ENCODE data around the gene ORM1.

ORM1 gene

GRCh38 chr9:114363424-114363823 lies 40.5 kb downstream of the ORM1 start:
- ChIA-PET CTCF (interaction anchor here (0.9 kb wide), 1 partner anchor 24 kb away, joined by 3 read pairs; no protein-coding TSS in a partner anchor), POLR2A (no interaction called here)
- DNase-seq (ENCODE audit: extremely low spot score) = no peak
- TF ChIP-seq FOXM1 (IDR thresholded peaks at IDR 0.05; ENCODE audit: borderline replicate concordance) (no peak), CTBP1 (IDR thresholded peaks at IDR 0.05; ENCODE audit: borderline replicate concordance) (no peak), ZNF384 (IDR thresholded peaks at IDR 0.05) (no peak), HDGF (IDR thresholded peaks at IDR 0.05; ENCODE audit: borderline replicate concordance) (no peak), ELF4 (IDR thresholded peaks at IDR 0.05) (no peak), SP1 (IDR thresholded peaks at IDR 0.05) (no peak), L3MBTL2 (conservative IDR thresholded peaks at IDR 0.05) (no peak), FOXK2 (IDR thresholded peaks at IDR 0.05) (no peak), TARDBP (IDR thresholded peaks at IDR 0.05) (no peak), SUZ12 (IDR thresholded peaks at IDR 0.05) (no peak), FOXA1 (IDR thresholded peaks at IDR 0.05) (no peak), LEF1 (IDR thresholded peaks at IDR 0.05; ENCODE audit: borderline replicate concordance) (no peak), BHLHE40 (IDR thresholded peaks at IDR 0.05; ENCODE audit: borderline replicate concordance) (no peak), NFRKB (IDR thresholded peaks at IDR 0.05) (no peak), PKNOX1 (IDR thresholded peaks at IDR 0.05) (no peak), ARNT (IDR thresholded peaks at IDR 0.05) (no peak)

DNA sequence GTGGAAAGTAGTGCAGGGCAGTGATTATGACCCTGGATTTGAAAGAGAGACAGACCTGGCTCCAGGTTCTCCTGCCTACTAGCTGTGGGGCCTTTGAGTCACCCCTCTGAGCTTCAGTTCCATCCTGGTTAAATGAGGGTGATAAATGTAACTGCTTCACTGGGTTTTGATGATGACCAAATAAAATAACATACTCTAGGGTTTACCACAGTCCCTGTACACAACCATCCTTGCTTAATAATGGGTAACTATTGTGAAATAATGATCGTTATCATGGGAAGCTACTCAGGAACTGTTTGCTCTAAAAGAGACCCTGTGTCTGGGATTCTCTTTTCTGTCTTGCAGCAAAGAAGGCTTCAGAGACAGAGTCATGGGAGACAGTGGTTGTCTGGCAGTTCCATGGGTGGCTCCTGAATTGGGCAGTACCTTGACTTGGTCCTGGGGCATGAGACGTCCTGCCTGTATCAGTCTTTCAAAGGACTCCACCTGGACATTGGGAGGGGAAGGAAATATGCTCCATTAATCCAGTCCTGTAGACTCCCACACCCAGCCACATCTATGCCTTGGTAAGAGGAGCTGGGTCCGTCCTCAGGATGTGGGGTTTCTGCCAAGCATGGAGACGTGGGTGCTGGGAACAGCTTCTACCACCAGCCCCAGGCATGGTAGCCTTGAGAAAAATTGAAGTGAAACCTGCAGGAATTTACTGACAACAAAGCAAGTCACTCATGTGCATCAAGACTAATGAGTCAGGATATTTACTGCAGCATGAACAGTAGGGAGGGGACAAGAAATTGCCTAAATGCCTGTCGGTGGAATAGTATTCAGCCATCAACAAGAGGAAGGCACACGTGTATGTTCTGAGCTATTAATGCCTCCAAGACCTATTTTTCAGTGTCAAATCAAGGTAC lies 41.5 kb downstream of the ORM1 start:
- TF ChIP-seq FOXA1 (IDR thresholded peaks at IDR 0.05) (no peak), HDGF (IDR thresholded peaks at IDR 0.05; ENCODE audit: borderline replicate concordance) (no peak), L3MBTL2 (conservative IDR thresholded peaks at IDR 0.05) (no peak), CTBP1 (IDR thresholded peaks at IDR 0.05; ENCODE audit: borderline replicate concordance) (no peak), FOXK2 (IDR thresholded peaks at IDR 0.05) (no peak), ELF4 (IDR thresholded peaks at IDR 0.05) (no peak), SP1 (IDR thresholded peaks at IDR 0.05) (no peak), ARNT (IDR thresholded peaks at IDR 0.05) (no peak), PKNOX1 (IDR thresholded peaks at IDR 0.05) (no peak), NFRKB (IDR thresholded peaks at IDR 0.05) (no peak), BHLHE40 (IDR thresholded peaks at IDR 0.05; ENCODE audit: borderline replicate concordance) (no peak), SUZ12 (IDR thresholded peaks at IDR 0.05) (no peak), FOXM1 (IDR thresholded peaks at IDR 0.05; ENCODE audit: borderline replicate concordance) (no peak), LEF1 (IDR thresholded peaks at IDR 0.05; ENCODE audit: borderline replicate concordance) (no peak), ZNF384 (IDR thresholded peaks at IDR 0.05) (no peak)
- POLR2A ChIA-PET = no interaction called here
- CTCF ChIA-PET = no interaction called here
- no peak for DNase-seq (ENCODE audit: extremely low spot score)

GRCh38 chr9:114365194-114365593 lies 42.3 kb downstream of the ORM1 start:
- POLR2A ChIA-PET = no interaction called here
- no peak for TF ChIP-seq ARNT (IDR thresholded peaks at IDR 0.05)
- TF ChIP-seq SP1 (IDR thresholded peaks at IDR 0.05) = no peak
- TF ChIP-seq FOXK2 (IDR thresholded peaks at IDR 0.05) = no peak
- no peak for TF ChIP-seq FOXM1 (IDR thresholded peaks at IDR 0.05; ENCODE audit: borderline replicate concordance)
- no peak for TF ChIP-seq ELF4 (IDR thresholded peaks at IDR 0.05)
- TF ChIP-seq L3MBTL2 (conservative IDR thresholded peaks at IDR 0.05) = no peak
- TF ChIP-seq HDGF (IDR thresholded peaks at IDR 0.05; ENCODE audit: borderline replicate concordance) = no peak
- TF ChIP-seq SUZ12 (IDR thresholded peaks at IDR 0.05) = no peak
- TF ChIP-seq ZNF384 (IDR thresholded peaks at IDR 0.05) = no peak
- TF ChIP-seq LEF1 (IDR thresholded peaks at IDR 0.05; ENCODE audit: borderline replicate concordance) = no peak
- TF ChIP-seq CTBP1 (IDR thresholded peaks at IDR 0.05; ENCODE audit: borderline replicate concordance) = no peak
- no peak for TF ChIP-seq NFRKB (IDR thresholded peaks at IDR 0.05)
- TF ChIP-seq FOXA1 (IDR thresholded peaks at IDR 0.05) = no peak

DNA sequence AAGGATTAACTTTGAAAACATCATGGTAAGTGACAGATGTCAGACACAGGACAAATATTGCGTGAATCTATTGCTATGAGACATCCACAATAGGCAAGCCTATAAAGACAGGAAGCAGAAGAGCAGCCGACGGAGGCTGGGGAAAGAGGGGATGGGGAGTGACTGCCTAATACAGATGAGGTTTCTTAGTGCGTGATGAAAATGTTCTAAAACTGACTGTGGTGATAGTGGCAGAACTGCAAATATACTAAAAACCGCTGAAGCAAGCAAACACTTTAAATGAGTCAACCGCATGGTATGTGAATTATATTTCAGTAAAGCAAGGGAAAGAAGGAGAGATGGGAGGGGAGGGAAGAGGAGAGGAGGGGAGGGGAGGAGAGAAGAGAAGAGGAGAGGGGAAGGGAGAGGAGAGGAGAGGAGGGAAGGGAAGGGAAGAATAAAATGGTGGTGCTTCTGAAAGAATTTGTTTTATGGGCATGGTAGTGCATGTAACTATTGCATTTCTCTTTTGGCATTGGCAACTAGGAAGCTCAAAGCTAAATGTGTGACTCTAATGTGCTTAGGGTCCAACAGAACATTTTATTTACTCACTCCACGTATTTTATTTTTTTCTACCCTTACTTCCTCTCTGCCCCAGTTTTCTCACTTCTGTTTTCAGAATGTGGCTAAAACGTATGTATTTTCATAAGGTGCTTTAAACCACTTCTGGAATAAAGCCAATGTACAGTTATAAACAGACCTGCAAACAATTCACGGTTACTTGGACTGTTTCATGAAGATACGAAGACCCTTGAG lies 43.6 kb downstream of the ORM1 start:
- DNase-seq (ENCODE audit: extremely low spot score) = no peak
- POLR2A ChIA-PET = no interaction called here
- CTCF ChIA-PET = interaction anchor here (1.2 kb wide), 1 partner anchor 22 kb away, joined by 3 read pairs; no protein-coding TSS in a partner anchor
- TF ChIP-seq ELF4 (IDR thresholded peaks at IDR 0.05) = no peak
- TF ChIP-seq NFRKB (IDR thresholded peaks at IDR 0.05) = no peak
- TF ChIP-seq SP1 (IDR thresholded peaks at IDR 0.05) = no peak

More at GRCh38 chr9:114365194-114365593, 42.3 kb downstream of the ORM1 start:
- CTCF ChIA-PET = interaction anchor here (1.2 kb wide), 1 partner anchor 21 kb away, joined by 3 read pairs; no protein-coding TSS in a partner anchor
- DNase-seq (ENCODE audit: extremely low spot score) = no peak

- TF ChIP-seq LEF1 (IDR thresholded peaks at IDR 0.05; ENCODE audit: borderline replicate concordance) = no peak
- TF ChIP-seq HDGF (IDR thresholded peaks at IDR 0.05; ENCODE audit: borderline replicate concordance) = no peak
- no peak for TF ChIP-seq BHLHE40 (IDR thresholded peaks at IDR 0.05; ENCODE audit: borderline replicate concordance)
- no peak for TF ChIP-seq CTBP1 (IDR thresholded peaks at IDR 0.05; ENCODE audit: borderline replicate concordance)
- no peak for TF ChIP-seq FOXM1 (IDR thresholded peaks at IDR 0.05; ENCODE audit: borderline replicate concordance)
- no peak for TF ChIP-seq TARDBP (IDR thresholded peaks at IDR 0.05)
- no peak for TF ChIP-seq SP1 (IDR thresholded peaks at IDR 0.05)
- TF ChIP-seq ZNF384 (IDR thresholded peaks at IDR 0.05) = no peak
- no peak for TF ChIP-seq FOXK2 (IDR thresholded peaks at IDR 0.05)
- TF ChIP-seq FOXA1 (IDR thresholded peaks at IDR 0.05) = no peak
- no peak for TF ChIP-seq PKNOX1 (IDR thresholded peaks at IDR 0.05)
- no peak for TF ChIP-seq NFRKB (IDR thresholded peaks at IDR 0.05)
- TF ChIP-seq ARNT (IDR thresholded peaks at IDR 0.05) = no peak
- TF ChIP-seq L3MBTL2 (conservative IDR thresholded peaks at IDR 0.05) = no peak
- no peak for TF ChIP-seq ELF4 (IDR thresholded peaks at IDR 0.05)
- no peak for TF ChIP-seq SUZ12 (IDR thresholded peaks at IDR 0.05)
- no peak for DNase-seq (ENCODE audit: extremely low spot score)
- CTCF ChIA-PET = no interaction called here
- POLR2A ChIA-PET = no interaction called here
Observed at GRCh38 chr9:114367366-114367765, 44.5 kb downstream of the ORM1 start.

All from HEK293T (cell line).